ENCODE measurements around the gene MIAT.

DNA sequence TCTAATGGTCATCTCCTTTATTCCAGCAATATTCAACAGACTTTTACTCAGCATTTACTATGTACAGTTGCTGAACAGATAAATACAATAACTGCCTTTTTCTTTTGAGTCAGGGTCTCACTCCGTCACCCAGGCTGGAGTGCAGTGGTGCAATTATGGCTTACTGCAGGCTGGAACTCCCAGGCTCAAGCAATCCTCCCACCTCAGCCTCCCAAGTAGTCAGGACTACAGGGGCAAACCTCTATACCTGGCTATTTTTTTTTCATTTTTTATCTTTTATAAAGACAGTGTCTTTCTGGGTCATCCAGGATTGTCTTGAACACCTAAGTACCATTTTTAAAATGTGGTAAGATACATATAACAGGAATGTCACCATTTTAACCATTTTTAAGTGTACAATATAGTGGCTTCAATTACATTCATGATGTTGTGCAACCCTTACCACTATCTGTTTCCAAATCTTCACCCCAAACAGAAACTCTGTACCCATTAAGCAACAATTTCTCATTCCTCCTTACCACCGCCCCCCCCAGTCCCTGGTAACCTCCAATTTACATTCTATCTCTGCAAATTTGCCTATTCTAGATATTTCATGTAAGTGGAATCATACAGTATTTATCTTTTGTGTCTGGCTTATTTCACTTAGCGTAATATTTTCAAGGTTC is 67.8 kb downstream of the MIAT start:
- TF ChIP-seq ARNT (IDR thresholded peaks at IDR 0.05) (no peak), ELF4 (IDR thresholded peaks at IDR 0.05) (no peak), FOXM1 (IDR thresholded peaks at IDR 0.05; ENCODE audit: borderline replicate concordance) (no peak), LEF1 (IDR thresholded peaks at IDR 0.05; ENCODE audit: borderline replicate concordance) (no peak), PKNOX1 (IDR thresholded peaks at IDR 0.05) (no peak), CTBP1 (IDR thresholded peaks at IDR 0.05; ENCODE audit: borderline replicate concordance) (no peak), FOXA1 (IDR thresholded peaks at IDR 0.05) (no peak), SUZ12 (IDR thresholded peaks at IDR 0.05) (no peak), ZNF384 (IDR thresholded peaks at IDR 0.05) (no peak), SP1 (IDR thresholded peaks at IDR 0.05) (no peak), TARDBP (IDR thresholded peaks at IDR 0.05) (no peak), NFRKB (IDR thresholded peaks at IDR 0.05) (no peak), FOXK2 (IDR thresholded peaks at IDR 0.05) (no peak)

Data from HEK293T (cell line).